OCI-LY1 (cell line): Measurements from ENCODE around the gene IL1R2.

Source experiments
- H2AFZ ChIP-seq: fragments of 200-600 bp; sonication (generic), shearing (Covaris generic); 2 replicates; pipeline ENCODE4 v1.6.0; 2014; ENCODE audit warnings: antibody characterized with exemption, mild to moderate bottlenecking, low read length
- H3F3A ChIP-seq: fragments of 200-600 bp; sonication (generic), shearing (Covaris generic); 2 replicates; pipeline ENCODE4 v1.6.0; 2014; ENCODE audit warnings: mild to moderate bottlenecking, antibody characterized with exemption, low read length, moderate library complexity; ENCODE audit not compliant: insufficient read depth
- H3K27ac ChIP-seq: fragments of 200-600 bp; sonication (generic); 2 replicates; pipeline ENCODE4 v1.5.1; 2014; ENCODE audit warnings: low read length, mixed run types, mild to moderate bottlenecking, low read depth; ENCODE audit not compliant: poor library complexity, severe bottlenecking
- H3K27me3 ChIP-seq: fragments of 200-600 bp; sonication (generic); 2 replicates; pipeline ENCODE4 v1.6.0; 2014; ENCODE audit warnings: antibody characterized with exemption, mild to moderate bottlenecking, low read length, moderate library complexity; ENCODE audit not compliant: insufficient read depth
- H3K36me3 ChIP-seq: fragments of 200-600 bp; sonication (generic); 2 replicates; pipeline ENCODE4 v1.6.1; 2014; ENCODE audit warnings: mild to moderate bottlenecking, antibody characterized with exemption, low read length, moderate library complexity, mixed read lengths; ENCODE audit not compliant: insufficient read depth
- H3K4me1 ChIP-seq: fragments of 200-600 bp; sonication (generic); 2 replicates; pipeline ENCODE4 v1.5.1; 2014; ENCODE audit warnings: mild to moderate bottlenecking, low read length, moderate library complexity; ENCODE audit not compliant: insufficient read depth, severe bottlenecking
- H3K4me2 ChIP-seq: fragments of 200-600 bp; sonication (generic), shearing (Covaris generic); 2 replicates; pipeline ENCODE4 v1.6.1; 2014; ENCODE audit warnings: low read length
- H3K4me3 ChIP-seq: fragments of 200-600 bp; sonication (generic); 2 replicates; pipeline ENCODE4 v1.5.1; 2014; ENCODE audit warnings: low read length, low read depth, mild to moderate bottlenecking, mixed read lengths; ENCODE audit not compliant: poor library complexity, severe bottlenecking
- H3K79me2 ChIP-seq: fragments of 200-600 bp; shearing (Covaris generic); 2 replicates; pipeline ENCODE4 v1.6.1; 2016; ENCODE audit warnings: mixed run types, low read length, mixed read lengths; ENCODE audit not compliant: insufficient read depth
- H3K9ac ChIP-seq: fragments of 200-600 bp; sonication (generic), shearing (Covaris generic); 2 replicates; pipeline ENCODE4 v1.6.1; 2014; ENCODE audit warnings: mild to moderate bottlenecking, low read length, mixed read lengths
- H3K9me2 ChIP-seq: fragments of 200-600 bp; sonication (generic), shearing (Covaris generic); 2 replicates; pipeline ENCODE4 v1.6.1; 2014; ENCODE audit warnings: low read depth, mild to moderate bottlenecking, low read length, mixed read lengths
- H3K9me3 ChIP-seq: fragments of 200-600 bp; shearing (Covaris generic); 2 replicates; pipeline ENCODE4 v1.6.1; 2014; ENCODE audit warnings: low read length, mixed read lengths
- H4K20me1 ChIP-seq: fragments of 200-600 bp; sonication (generic), shearing (Covaris generic); 2 replicates; pipeline ENCODE4 v1.6.0; 2016; ENCODE audit warnings: mild to moderate bottlenecking, low read length; ENCODE audit not compliant: insufficient read depth
- EZH2 ChIP-seq: fragments of 200-600 bp; sonication (generic), shearing (Covaris generic); IDR thresholded peaks from 2 replicates; pipeline ENCODE4 v1.8.0; 2017; ENCODE audit warnings: borderline replicate concordance, mixed run types, mild to moderate bottlenecking, antibody characterized with exemption, low read length, moderate library complexity, mixed read lengths
- TF ChIP-seq, protein P1 (sequence below): fragments of 200-600 bp; sonication (generic), shearing (Covaris generic); IDR thresholded peaks from 2 replicates; pipeline ENCODE4 v1.5.1; 2017; ENCODE audit warnings: mild to moderate bottlenecking, antibody characterized with exemption, low read length, moderate library complexity, mixed read lengths

IL1R2 gene

DNA sequence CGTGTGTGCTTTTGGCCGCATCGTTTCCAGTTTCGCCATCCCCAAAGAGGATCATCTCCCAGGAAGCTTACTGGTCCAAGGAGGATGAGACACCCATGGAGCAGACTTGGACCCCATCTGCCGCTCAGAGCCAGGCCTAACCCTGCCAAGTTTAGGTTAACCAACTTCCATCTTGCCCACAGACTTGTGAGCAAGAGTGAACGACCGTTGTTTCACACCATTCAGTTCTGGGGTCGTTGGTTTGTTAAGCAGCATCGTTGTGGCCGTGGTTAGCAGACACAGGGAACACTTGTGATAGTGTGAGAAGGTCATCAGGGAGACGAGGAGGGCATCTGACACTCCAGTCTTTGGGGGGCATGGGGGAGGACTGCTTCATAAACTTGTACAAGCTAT is 15.1 kb downstream of the IL1R2 start:
- Histone ChIP-seq H3K4me2 (no peak overlapping the region), H3K9ac (no peak overlapping the region), H3K27me3 (no peaks in the 10 kb centered on the region), H3K4me3 (no peak overlapping the region), H4K20me1 (no peaks in the 10 kb centered on the region), H2AFZ (no peak overlapping the region), H3K36me3 (no peaks in the 10 kb centered on the region), H3F3A (no peaks in the 10 kb centered on the region), H3K79me2 (no peaks in the 10 kb centered on the region), H3K27ac (no peak overlapping the region), H3K9me2 (no peaks in the 10 kb centered on the region), H3K9me3 (no peaks in the 10 kb centered on the region), H3K4me1 (no peaks in the 10 kb centered on the region)
- TF ChIP-seq, protein P1, sequence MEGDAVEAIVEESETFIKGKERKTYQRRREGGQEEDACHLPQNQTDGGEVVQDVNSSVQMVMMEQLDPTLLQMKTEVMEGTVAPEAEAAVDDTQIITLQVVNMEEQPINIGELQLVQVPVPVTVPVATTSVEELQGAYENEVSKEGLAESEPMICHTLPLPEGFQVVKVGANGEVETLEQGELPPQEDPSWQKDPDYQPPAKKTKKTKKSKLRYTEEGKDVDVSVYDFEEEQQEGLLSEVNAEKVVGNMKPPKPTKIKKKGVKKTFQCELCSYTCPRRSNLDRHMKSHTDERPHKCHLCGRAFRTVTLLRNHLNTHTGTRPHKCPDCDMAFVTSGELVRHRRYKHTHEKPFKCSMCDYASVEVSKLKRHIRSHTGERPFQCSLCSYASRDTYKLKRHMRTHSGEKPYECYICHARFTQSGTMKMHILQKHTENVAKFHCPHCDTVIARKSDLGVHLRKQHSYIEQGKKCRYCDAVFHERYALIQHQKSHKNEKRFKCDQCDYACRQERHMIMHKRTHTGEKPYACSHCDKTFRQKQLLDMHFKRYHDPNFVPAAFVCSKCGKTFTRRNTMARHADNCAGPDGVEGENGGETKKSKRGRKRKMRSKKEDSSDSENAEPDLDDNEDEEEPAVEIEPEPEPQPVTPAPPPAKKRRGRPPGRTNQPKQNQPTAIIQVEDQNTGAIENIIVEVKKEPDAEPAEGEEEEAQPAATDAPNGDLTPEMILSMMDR, result no peak
- TF ChIP-seq EZH2, result no peak

DNA sequence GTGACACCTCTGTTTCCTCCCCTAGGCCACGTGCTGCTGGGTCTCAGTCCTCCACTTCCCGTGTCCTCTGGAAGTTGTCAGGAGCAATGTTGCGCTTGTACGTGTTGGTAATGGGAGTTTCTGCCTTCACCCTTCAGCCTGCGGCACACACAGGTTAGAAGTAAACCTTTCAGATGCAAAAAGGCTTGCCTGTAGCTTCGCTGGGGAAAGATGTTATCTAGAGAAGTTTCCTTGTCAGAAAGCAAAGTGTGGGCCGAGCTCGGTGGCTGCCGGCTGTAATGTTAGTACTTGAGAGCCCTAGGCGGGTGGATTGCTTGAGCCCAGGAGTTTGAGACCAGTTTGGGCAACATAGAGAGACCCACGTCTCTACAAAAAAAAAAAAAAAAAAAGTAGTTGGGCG is 16.7 kb downstream of the IL1R2 start:
- H3F3A ChIP-seq, result no peaks in the 10 kb centered on the region
- H3K9me2 ChIP-seq, result no peaks in the 10 kb centered on the region
- H3K9ac ChIP-seq, result no peak overlapping the region
- H3K36me3 ChIP-seq, result no peaks in the 10 kb centered on the region
- no peaks in the 10 kb centered on the region for H3K9me3 ChIP-seq
- no peaks in the 10 kb centered on the region for H3K27me3 ChIP-seq
- no peak overlapping the region for H3K4me3 ChIP-seq
- H2AFZ ChIP-seq, result no peak overlapping the region
- H3K79me2 ChIP-seq, result no peaks in the 10 kb centered on the region
- TF ChIP-seq, protein P1, result no peak
- no peak for TF ChIP-seq EZH2
- H3K4me1 ChIP-seq, result no peaks in the 10 kb centered on the region
- no peaks in the 10 kb centered on the region for H4K20me1 ChIP-seq
- no peak overlapping the region for H3K27ac ChIP-seq
- no peak overlapping the region for H3K4me2 ChIP-seq

DNA sequence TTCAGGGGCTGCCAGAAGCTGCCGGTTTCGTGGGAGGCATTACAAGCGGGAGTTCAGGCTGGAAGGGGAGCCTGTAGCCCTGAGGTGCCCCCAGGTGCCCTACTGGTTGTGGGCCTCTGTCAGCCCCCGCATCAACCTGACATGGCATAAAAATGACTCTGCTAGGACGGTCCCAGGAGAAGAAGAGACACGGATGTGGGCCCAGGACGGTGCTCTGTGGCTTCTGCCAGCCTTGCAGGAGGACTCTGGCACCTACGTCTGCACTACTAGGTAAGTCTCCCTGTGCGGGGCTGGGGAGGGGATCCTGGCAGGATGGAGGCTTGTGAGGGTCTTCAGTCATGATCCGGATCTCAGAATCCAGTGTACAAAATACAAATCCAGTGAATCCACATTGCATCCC is 17.8 kb downstream of the IL1R2 start:
- H3K4me1 ChIP-seq, result no peaks in the 10 kb centered on the region
- no peaks in the 10 kb centered on the region for H3K79me2 ChIP-seq
- H2AFZ ChIP-seq, result no peak overlapping the region
- no peaks in the 10 kb centered on the region for H4K20me1 ChIP-seq
- H3K27me3 ChIP-seq, result no peaks in the 10 kb centered on the region
- no peak overlapping the region for H3K4me3 ChIP-seq
- no peaks in the 10 kb centered on the region for H3K36me3 ChIP-seq
- H3K9me3 ChIP-seq, result no peaks in the 10 kb centered on the region
- H3K9ac ChIP-seq, result no peak overlapping the region
- H3K4me2 ChIP-seq, result no peak overlapping the region
- no peaks in the 10 kb centered on the region for H3F3A ChIP-seq
- TF ChIP-seq EZH2, result no peak
- TF ChIP-seq, protein P1, result no peak
- H3K27ac ChIP-seq, result no peak overlapping the region
- no peaks in the 10 kb centered on the region for H3K9me2 ChIP-seq
